SK-N-DZ (cell line): ENCODE measurements around the gene FOS.

Experiments
- DNase-seq: peaks from one replicate; pipeline ENCODE4 v3.0.0-alpha.2; 2015; ENCODE audit warnings: low spot score
- small RNA-seq, 2 experiments: library from RNA; depleted of rRNA; stranded (forward); fragments of <200 nt; gene quantifications; one replicate each; pipeline ENCODE3, GENCODE V24; 2014

The FOS gene

GRCh38 chr14:75315144-75315543, 36.5 kb downstream of the FOS start:
- no peak for DNase-seq

- DNase-seq = no peak
These were observed 38.5 kb downstream of the FOS start for GRCh38 chr14:75317148-75317547.

GRCh38 chr14:75318353-75318752, 39.7 kb downstream of the FOS start:
- no peak for DNase-seq

- no peak for DNase-seq
These were observed 40.4 kb downstream of the FOS start for GRCh38 chr14:75319021-75319420.

GRCh38 chr14:75320196-75320595, 41.6 kb downstream of the FOS start:
- DNase-seq = no peak

- no peak for DNase-seq
These were observed 44.1 kb downstream of the FOS start for GRCh38 chr14:75322746-75323145.

- DNase-seq = no peak
These were observed 44.9 kb downstream of the FOS start for GRCh38 chr14:75323571-75323970.

GRCh38 chr14:75328558-75329155, 50.0 kb downstream of the FOS start:
- no peak for DNase-seq

- no peak for DNase-seq
These were observed 50.7 kb downstream of the FOS start for GRCh38 chr14:75329369-75329768.

- no peak for DNase-seq
These were observed 52.8 kb downstream of the FOS start for GRCh38 chr14:75331471-75331870.

Small RNA genes lying within 50 kb of the gene (small RNA-seq; reads per million reads assigned to genes)
- gene RF00004 = 0 reads per million in 2 experiments
